Measurements from ENCODE around the gene ZC2HC1B.

GRCh38 chr6:143882401-143882930, 18.2 kb downstream of the ZC2HC1B start:
- TF ChIP-seq, protein P1, sequence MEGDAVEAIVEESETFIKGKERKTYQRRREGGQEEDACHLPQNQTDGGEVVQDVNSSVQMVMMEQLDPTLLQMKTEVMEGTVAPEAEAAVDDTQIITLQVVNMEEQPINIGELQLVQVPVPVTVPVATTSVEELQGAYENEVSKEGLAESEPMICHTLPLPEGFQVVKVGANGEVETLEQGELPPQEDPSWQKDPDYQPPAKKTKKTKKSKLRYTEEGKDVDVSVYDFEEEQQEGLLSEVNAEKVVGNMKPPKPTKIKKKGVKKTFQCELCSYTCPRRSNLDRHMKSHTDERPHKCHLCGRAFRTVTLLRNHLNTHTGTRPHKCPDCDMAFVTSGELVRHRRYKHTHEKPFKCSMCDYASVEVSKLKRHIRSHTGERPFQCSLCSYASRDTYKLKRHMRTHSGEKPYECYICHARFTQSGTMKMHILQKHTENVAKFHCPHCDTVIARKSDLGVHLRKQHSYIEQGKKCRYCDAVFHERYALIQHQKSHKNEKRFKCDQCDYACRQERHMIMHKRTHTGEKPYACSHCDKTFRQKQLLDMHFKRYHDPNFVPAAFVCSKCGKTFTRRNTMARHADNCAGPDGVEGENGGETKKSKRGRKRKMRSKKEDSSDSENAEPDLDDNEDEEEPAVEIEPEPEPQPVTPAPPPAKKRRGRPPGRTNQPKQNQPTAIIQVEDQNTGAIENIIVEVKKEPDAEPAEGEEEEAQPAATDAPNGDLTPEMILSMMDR (conservative IDR thresholded peaks at IDR 0.05), result no peak
- no peak for TF ChIP-seq ZFX (IDR thresholded peaks at IDR 0.05)
